Activated naive CD8-positive, alpha-beta T cell (primary cell): ENCODE data around the gene BCAS1.

Experiments used
- H3K27ac Mint-ChIP-seq: one replicate; pipeline ENCODE4 v1.8.0; 2021; ENCODE audit warnings: mixed read lengths
- H3K27me3 Mint-ChIP-seq: one replicate; pipeline ENCODE4 v1.8.0; 2021; ENCODE audit warnings: mixed read lengths
- H3K36me3 Mint-ChIP-seq: one replicate; pipeline ENCODE4 v1.8.0; 2021; ENCODE audit warnings: mixed read lengths
- H3K4me1 Mint-ChIP-seq: one replicate; pipeline ENCODE4 v1.8.0; 2021; ENCODE audit warnings: low read depth, mixed read lengths
- H3K4me3 Mint-ChIP-seq: one replicate; pipeline ENCODE4 v1.8.0; 2021; ENCODE audit warnings: mild to moderate bottlenecking, mixed read lengths
- H3K9me3 Mint-ChIP-seq: one replicate; pipeline ENCODE4 v1.8.0; 2021; ENCODE audit warnings: low read depth, mixed read lengths

The BCAS1 gene

GRCh38 chr20:54107600-54108325 lies 37.4 kb upstream of the BCAS1 start:
- Mint-ChIP-seq H3K36me3 (no peaks in the 10 kb centered on the region), H3K27me3 (peaks cover 4% of the 10 kb centered on the region)

GRCh38 chr20:54107181-54107580 lies 36.8 kb upstream of the BCAS1 start:
- Mint-ChIP-seq H3K9me3 (no peaks in the 10 kb centered on the region), H3K36me3 (no peaks in the 10 kb centered on the region), H3K4me1 (no peaks in the 10 kb centered on the region), H3K27ac (no peak overlapping the region), H3K27me3 (peaks cover 4% of the 10 kb centered on the region), H3K4me3 (no peak overlapping the region)

More at GRCh38 chr20:54107600-54108325, 37.4 kb upstream of the BCAS1 start:
- Mint-ChIP-seq H3K27ac (no peak overlapping the region), H3K4me3 (no peak overlapping the region), H3K9me3 (no peaks in the 10 kb centered on the region), H3K4me1 (no peaks in the 10 kb centered on the region)

DNA sequence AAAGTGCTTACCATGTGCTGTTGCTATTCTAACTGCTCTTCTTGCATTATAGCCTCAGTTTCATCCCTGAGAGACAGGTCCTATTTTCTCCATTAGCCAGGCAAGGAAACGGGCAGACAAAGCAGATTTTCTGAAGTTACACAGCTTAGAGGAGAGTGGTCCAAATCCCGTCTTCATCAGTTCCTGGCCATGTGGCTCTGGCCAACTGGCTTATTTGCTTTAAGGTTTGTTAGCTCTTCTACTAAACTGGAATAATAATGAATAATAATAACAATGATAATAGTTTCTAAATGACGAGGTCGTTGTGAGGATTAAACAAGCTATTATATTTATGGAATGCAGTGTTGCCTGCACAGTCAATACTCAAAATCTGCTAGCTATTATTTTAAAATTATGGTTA lies 35.8 kb upstream of the BCAS1 start:
- Mint-ChIP-seq H3K4me3 (no peak overlapping the region), H3K4me1 (no peaks in the 10 kb centered on the region), H3K27me3 (no peaks in the 10 kb centered on the region), H3K36me3 (no peaks in the 10 kb centered on the region), H3K27ac (no peak overlapping the region), H3K9me3 (no peaks in the 10 kb centered on the region)

GRCh38 chr20:54105653-54106052 lies 35.3 kb upstream of the BCAS1 start:
- H3K9me3 Mint-ChIP-seq: no peaks in the 10 kb centered on the region
- no peaks in the 10 kb centered on the region for H3K27me3 Mint-ChIP-seq
- no peak overlapping the region for H3K4me3 Mint-ChIP-seq

GRCh38 chr20:54104781-54105180 lies 34.4 kb upstream of the BCAS1 start:
- no peaks in the 10 kb centered on the region for H3K36me3 Mint-ChIP-seq
- no peak overlapping the region for H3K4me3 Mint-ChIP-seq
- no peaks in the 10 kb centered on the region for H3K27me3 Mint-ChIP-seq
- H3K27ac Mint-ChIP-seq: no peak overlapping the region
- H3K4me1 Mint-ChIP-seq: no peaks in the 10 kb centered on the region
- H3K9me3 Mint-ChIP-seq: no peaks in the 10 kb centered on the region

More at GRCh38 chr20:54105653-54106052, 35.3 kb upstream of the BCAS1 start:
- H3K4me1 Mint-ChIP-seq: no peaks in the 10 kb centered on the region
- no peak overlapping the region for H3K27ac Mint-ChIP-seq
- no peaks in the 10 kb centered on the region for H3K36me3 Mint-ChIP-seq

DNA sequence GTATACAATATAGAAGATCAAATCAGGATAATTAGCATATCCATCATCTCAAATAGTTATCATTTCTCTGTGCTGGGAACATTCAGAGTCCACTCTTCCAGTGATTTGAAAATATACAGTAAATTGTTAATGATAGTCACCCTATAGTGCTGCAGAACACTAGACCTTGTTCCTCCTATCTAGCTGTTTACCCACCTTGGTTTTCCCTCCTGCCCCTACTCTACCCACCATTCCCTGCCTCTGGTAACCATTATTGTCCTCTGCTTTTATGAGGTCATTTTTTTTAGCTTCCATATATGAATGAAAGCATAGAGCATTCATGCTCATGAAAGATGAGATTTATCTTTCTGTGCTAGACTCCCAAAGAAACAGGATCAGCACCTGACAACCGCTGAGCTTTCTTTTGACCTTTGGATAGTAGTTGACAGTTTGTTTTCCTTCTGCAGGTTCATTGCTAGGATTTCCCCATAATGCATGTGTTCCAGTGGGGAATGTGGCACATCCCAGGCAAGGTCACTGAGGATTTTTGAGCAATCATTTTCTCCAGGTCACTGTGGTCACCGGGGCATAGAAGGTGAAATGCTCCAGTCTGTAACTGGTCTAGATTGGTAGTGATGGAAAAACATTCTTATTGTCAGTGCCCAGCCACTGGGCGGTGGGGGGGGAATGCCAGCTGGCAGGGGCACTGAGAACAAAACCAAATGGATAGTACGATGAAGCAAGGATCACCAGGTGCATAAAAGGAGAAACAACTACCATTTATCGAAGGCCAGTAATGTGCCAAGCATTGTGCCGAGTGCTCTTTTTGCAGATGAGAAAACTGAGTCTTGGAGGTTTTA lies 33.6 kb upstream of the BCAS1 start:
- no peaks in the 10 kb centered on the region for H3K9me3 Mint-ChIP-seq
- H3K27me3 Mint-ChIP-seq: no peaks in the 10 kb centered on the region
- no peak overlapping the region for H3K4me3 Mint-ChIP-seq
- no peaks in the 10 kb centered on the region for H3K36me3 Mint-ChIP-seq
- no peaks in the 10 kb centered on the region for H3K4me1 Mint-ChIP-seq
- H3K27ac Mint-ChIP-seq: no peak overlapping the region

- no peaks in the 10 kb centered on the region for H3K36me3 Mint-ChIP-seq
- H3K4me1 Mint-ChIP-seq: no peaks in the 10 kb centered on the region
- no peaks in the 10 kb centered on the region for H3K27me3 Mint-ChIP-seq
- no peak overlapping the region for H3K4me3 Mint-ChIP-seq
- no peaks in the 10 kb centered on the region for H3K9me3 Mint-ChIP-seq
- no peak overlapping the region for H3K27ac Mint-ChIP-seq
These were observed 32.8 kb upstream of the BCAS1 start for GRCh38 chr20:54103067-54103761.

- Mint-ChIP-seq H3K4me1 (no peaks in the 10 kb centered on the region), H3K27ac (no peak overlapping the region), H3K9me3 (no peaks in the 10 kb centered on the region), H3K4me3 (no peak overlapping the region), H3K27me3 (no peaks in the 10 kb centered on the region), H3K36me3 (no peaks in the 10 kb centered on the region)
These were observed 32.1 kb upstream of the BCAS1 start for GRCh38 chr20:54102543-54102942.

DNA sequence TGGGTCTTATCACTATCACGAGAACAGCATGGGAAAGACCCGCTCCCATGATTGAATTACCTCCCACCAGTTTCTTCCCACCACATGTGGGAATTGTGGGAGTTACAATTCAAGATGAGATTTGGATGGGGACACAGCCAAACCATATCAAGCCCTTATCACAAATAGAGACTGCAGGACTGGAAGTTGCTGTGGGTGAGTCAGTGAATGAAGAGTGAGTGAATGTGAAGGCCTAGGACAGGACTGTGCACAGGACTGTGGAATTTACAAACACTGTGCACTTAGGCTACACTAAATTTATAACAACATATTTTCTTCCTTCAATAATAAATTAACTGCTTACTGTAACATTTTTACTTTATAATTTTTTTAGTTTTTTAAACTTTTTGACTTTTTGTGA lies 30.2 kb upstream of the BCAS1 start:
- no peak overlapping the region for H3K4me3 Mint-ChIP-seq
- no peaks in the 10 kb centered on the region for H3K27me3 Mint-ChIP-seq
- no peaks in the 10 kb centered on the region for H3K9me3 Mint-ChIP-seq
- H3K36me3 Mint-ChIP-seq: no peaks in the 10 kb centered on the region
- peaks cover 5% of the 10 kb centered on the region for H3K4me1 Mint-ChIP-seq
- H3K27ac Mint-ChIP-seq: no peak overlapping the region

- no peaks in the 10 kb centered on the region for H3K9me3 Mint-ChIP-seq
- H3K4me3 Mint-ChIP-seq: no peak overlapping the region
- H3K4me1 Mint-ChIP-seq: peaks cover 5% of the 10 kb centered on the region
- no peak overlapping the region for H3K27ac Mint-ChIP-seq
- H3K36me3 Mint-ChIP-seq: no peaks in the 10 kb centered on the region
- no peaks in the 10 kb centered on the region for H3K27me3 Mint-ChIP-seq
These were observed 29.5 kb upstream of the BCAS1 start for GRCh38 chr20:54099894-54100293.

GRCh38 chr20:54098047-54098446 lies 27.7 kb upstream of the BCAS1 start:
- Mint-ChIP-seq H3K4me1 (peaks cover 5% of the 10 kb centered on the region), H3K4me3 (no peak overlapping the region), H3K9me3 (no peaks in the 10 kb centered on the region), H3K27ac (no peak overlapping the region), H3K36me3 (no peaks in the 10 kb centered on the region), H3K27me3 (no peaks in the 10 kb centered on the region)

DNA sequence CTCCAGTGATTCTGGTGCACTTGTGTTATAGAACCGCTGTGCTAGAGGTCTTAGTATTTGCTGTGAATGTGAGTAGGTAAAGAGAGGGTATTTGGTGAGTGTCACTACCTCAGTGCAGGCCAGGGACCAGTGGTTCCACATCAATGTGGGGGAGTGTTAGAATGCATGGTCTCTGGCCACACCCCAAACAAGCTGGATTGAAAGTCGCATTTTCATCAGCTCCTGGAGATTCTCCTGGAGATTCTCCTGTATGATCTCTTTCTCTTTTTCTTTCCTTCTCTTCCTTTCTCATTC lies 26.8 kb upstream of the BCAS1 start:
- Mint-ChIP-seq H3K27me3 (no peaks in the 10 kb centered on the region), H3K4me3 (no peak overlapping the region), H3K27ac (no peak overlapping the region), H3K4me1 (peaks cover 5% of the 10 kb centered on the region), H3K9me3 (no peaks in the 10 kb centered on the region), H3K36me3 (no peaks in the 10 kb centered on the region)

- Mint-ChIP-seq H3K4me3 (no peak overlapping the region), H3K4me1 (peaks cover 5% of the 10 kb centered on the region), H3K27ac (no peak overlapping the region), H3K27me3 (no peaks in the 10 kb centered on the region), H3K36me3 (no peaks in the 10 kb centered on the region), H3K9me3 (no peaks in the 10 kb centered on the region)
These were observed 25.4 kb upstream of the BCAS1 start for GRCh38 chr20:54095824-54096223.

- no peaks in the 10 kb centered on the region for H3K36me3 Mint-ChIP-seq
- no peak overlapping the region for H3K4me3 Mint-ChIP-seq
These were observed 23.8 kb upstream of the BCAS1 start for GRCh38 chr20:54094268-54094580.

GRCh38 chr20:54093423-54094267 lies 23.3 kb upstream of the BCAS1 start:
- no peaks in the 10 kb centered on the region for H3K9me3 Mint-ChIP-seq
- H3K27ac Mint-ChIP-seq: no peak overlapping the region
- H3K36me3 Mint-ChIP-seq: no peaks in the 10 kb centered on the region
- H3K4me3 Mint-ChIP-seq: no peak overlapping the region
- H3K4me1 Mint-ChIP-seq: peaks cover 13% of the 10 kb centered on the region
- H3K27me3 Mint-ChIP-seq: no peaks in the 10 kb centered on the region

More at GRCh38 chr20:54094268-54094580, 23.8 kb upstream of the BCAS1 start:
- Mint-ChIP-seq H3K9me3 (no peaks in the 10 kb centered on the region), H3K27me3 (no peaks in the 10 kb centered on the region), H3K27ac (no peak overlapping the region), H3K4me1 (peaks cover 13% of the 10 kb centered on the region)
